ENCODE results near the gene ZNF341.
"Not testable (repeated sequence)": the region's sequence is repeated elsewhere in the genome, so short reads cannot be mapped to it uniquely, and the experiment has no call there.

DNA sequence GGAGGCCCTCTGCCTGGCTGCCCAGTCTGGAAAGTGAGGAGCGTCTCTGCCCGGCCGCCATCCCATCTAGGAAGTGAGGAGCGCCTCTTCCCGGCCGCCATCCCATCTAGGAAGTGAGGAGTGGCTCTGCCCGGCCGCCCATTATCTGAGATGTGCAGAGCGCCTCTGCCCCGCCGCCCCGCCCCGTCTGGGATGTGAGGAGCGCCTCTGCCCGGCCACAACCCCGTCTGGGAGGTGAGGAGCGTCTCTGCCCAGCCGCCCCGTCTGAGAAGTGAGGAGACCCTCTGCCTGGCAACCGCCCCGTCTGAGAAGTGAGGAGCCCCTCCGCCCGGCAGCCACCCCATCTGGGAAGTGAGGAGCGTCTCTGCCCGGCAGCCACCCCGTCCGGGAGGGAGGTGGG lies 32.8 kb upstream of the ZNF341 start:
- TF ChIP-seq CTCF, POLR2A (IDR thresholded peaks at IDR 0.05): not testable (repeated sequence)

Data from Peyer's patch (tissue), 4 donors.